Measurements from ENCODE around the gene NINJ2.

DNA sequence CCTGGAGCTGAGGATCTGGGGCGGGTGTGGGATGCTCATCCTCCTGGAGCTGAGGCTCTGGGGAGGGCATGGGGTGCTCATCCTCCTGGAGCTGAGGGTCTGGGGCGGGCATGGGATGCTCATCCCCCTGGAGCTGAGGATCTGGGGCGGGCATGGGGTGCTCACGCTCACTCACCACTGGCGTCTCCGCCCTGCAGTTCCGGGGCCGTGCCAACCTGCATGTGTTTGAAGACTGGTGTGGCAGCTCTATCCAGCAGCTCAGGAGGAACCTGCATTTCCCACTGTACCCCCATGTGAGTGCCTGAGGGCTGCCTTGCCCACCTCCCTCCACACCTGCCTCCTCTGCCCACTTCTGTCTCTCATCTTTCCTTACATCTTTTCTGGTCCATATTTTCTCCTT is 119.1 kb downstream of the NINJ2 start:
- TF ChIP-seq, protein P1, sequence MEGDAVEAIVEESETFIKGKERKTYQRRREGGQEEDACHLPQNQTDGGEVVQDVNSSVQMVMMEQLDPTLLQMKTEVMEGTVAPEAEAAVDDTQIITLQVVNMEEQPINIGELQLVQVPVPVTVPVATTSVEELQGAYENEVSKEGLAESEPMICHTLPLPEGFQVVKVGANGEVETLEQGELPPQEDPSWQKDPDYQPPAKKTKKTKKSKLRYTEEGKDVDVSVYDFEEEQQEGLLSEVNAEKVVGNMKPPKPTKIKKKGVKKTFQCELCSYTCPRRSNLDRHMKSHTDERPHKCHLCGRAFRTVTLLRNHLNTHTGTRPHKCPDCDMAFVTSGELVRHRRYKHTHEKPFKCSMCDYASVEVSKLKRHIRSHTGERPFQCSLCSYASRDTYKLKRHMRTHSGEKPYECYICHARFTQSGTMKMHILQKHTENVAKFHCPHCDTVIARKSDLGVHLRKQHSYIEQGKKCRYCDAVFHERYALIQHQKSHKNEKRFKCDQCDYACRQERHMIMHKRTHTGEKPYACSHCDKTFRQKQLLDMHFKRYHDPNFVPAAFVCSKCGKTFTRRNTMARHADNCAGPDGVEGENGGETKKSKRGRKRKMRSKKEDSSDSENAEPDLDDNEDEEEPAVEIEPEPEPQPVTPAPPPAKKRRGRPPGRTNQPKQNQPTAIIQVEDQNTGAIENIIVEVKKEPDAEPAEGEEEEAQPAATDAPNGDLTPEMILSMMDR (IDR thresholded peaks at IDR 0.05; ENCODE audit: low read depth, low read length) = no peak
- TF ChIP-seq EZH2phosphoT487 (IDR thresholded peaks at IDR 0.05; ENCODE audit: low read depth) = no peak

Measured in OCI-LY3 (cell line).